ENCODE results near the gene KLK4. TPM values are rescaled to one million over a fixed set of nuclear protein-coding genes. Genes with fewer than 3 reads are reported as not detected.

The KLK4 gene
- total RNA-seq, 1 donor from 2014 or later: not detected

DNA sequence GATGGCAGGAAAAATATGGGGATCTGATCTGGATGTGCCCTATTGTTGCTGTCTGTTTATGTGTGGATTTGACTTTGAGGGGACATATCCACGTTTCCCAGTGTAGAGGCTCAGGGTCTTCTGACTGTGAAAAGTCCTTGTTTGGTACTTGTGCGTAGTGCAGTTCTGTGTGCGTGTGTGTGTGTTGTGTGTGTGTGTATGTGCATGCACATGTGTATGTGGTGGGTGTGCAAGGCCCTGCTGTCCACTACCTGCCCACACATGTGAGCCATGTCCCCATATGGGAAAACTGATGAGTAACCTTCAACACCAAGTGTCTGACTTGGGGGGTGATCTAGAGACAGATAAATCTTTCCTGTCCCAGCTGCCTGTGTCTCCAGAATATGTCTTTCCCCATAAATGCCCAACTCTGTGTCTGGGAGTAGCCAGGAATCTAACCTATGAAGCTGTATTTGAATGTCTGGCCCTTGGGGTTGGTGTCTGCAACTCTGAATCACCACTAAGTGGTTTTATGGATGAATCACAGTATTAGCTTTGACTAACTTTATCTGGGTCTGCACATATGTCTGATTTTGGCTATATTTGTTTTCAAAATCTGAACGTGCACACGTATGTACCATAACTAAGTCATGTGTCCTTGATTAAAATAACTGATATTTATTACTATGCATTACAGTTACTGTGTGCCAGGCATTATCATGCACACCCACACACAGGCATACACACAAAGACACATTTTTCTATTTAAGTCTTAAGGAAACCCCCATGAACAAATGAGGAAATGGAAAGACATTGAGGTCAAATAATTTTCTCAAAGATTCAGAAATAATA, 20.6 kb downstream of the KLK4 start:
- Histone ChIP-seq H3K4me3 (no peak overlapping the region), H3K36me3 (no peaks in the 10 kb centered on the region), H3K9me3 (replicated peaks) (no peaks in the 10 kb centered on the region), H3K27ac (replicated peaks) (no peak overlapping the region), H3K27me3 (ENCODE audit: low read depth) (peaks cover 94% of the 10 kb centered on the region), H3K4me1 (no peaks in the 10 kb centered on the region)
- intact Hi-C loops (cut with micrococcal nuclease): no loop called here
- TF ChIP-seq CTCF (IDR thresholded peaks at IDR 0.05; ENCODE audit: borderline replicate concordance): no peak
- no peak for DNase-seq

DNA sequence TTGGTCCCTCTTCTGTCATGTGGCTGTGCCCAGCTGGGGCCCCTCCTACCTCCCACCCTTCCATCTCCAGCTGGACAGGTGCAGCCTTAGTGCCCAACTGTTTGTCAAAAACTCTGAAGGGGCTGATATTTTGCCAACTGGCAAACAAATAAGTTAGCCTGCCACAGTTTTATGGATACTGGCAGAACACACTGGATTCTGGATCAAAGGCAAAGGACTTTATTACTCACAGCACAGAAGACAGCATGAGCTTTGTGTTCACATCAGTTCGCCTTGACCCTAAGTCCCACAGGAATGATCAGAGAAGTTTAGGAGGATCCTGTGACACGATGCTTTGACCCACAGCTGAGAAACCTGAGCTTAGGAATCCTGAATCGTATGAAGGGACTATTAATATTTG, 21.6 kb downstream of the KLK4 start:
- no peaks in the 10 kb centered on the region for H3K36me3 ChIP-seq
- H3K4me1 ChIP-seq: no peaks in the 10 kb centered on the region
- TF ChIP-seq CTCF (IDR thresholded peaks at IDR 0.05; ENCODE audit: borderline replicate concordance): no peak
- intact Hi-C loops (cut with micrococcal nuclease): no loop called here
- no peak overlapping the region for H3K27ac ChIP-seq (replicated peaks)
- H3K9me3 ChIP-seq (replicated peaks): no peaks in the 10 kb centered on the region
- no peak for DNase-seq
- H3K27me3 ChIP-seq (ENCODE audit: low read depth): peaks cover 97% of the 10 kb centered on the region
- H3K4me3 ChIP-seq: no peak overlapping the region

DNA sequence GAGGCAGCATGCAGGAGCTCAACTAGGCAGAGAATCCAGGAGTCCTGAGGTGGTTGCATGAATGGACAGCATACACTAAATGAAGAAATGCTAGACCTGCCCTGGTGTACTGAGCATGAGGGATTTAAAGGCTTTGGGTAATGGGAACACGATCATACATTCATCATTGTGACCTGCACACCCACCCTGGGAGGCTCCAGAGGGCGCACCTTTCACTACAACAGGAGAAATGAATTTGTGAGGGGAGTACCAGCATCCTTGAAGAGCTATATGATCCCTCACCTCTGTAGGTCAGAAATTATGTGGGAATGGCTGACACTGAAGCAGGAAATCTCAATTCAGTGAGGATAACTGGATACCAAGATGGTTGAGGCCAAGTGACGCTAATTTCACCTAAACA, 29.0 kb downstream of the KLK4 start:
- Histone ChIP-seq H3K27ac (replicated peaks) (no peak overlapping the region), H3K4me1 (no peaks in the 10 kb centered on the region), H3K4me3 (no peak overlapping the region), H3K36me3 (no peaks in the 10 kb centered on the region), H3K27me3 (ENCODE audit: low read depth) (peaks cover 94% of the 10 kb centered on the region), H3K9me3 (replicated peaks) (no peaks in the 10 kb centered on the region)
- DNase-seq: no peak
- intact Hi-C loops (cut with micrococcal nuclease): no loop called here
- no peak for TF ChIP-seq CTCF (IDR thresholded peaks at IDR 0.05; ENCODE audit: borderline replicate concordance)

DNA sequence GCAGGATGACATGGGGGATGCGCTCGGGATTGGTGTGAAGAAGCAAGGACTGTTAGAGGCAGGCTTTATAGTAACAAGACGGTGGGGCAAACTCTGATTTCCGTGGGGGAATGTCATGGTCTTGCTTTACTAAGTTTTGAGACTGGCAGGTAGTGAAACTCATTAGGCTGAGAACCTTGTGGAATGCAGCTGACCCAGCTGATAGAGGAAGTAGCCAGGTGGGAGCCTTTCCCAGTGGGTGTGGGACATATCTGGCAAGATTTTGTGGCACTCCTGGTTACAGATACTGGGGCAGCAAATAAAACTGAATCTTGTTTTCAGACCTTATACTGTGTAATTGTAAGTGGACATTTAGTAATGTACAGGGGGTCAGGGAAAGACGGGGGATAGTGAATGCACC, 31.0 kb downstream of the KLK4 start:
- H3K9me3 ChIP-seq (replicated peaks): no peaks in the 10 kb centered on the region
- intact Hi-C loops (cut with micrococcal nuclease): no loop called here
- H3K4me1 ChIP-seq: no peaks in the 10 kb centered on the region
- no peak for TF ChIP-seq CTCF (IDR thresholded peaks at IDR 0.05; ENCODE audit: borderline replicate concordance)
- no peak for DNase-seq
- H3K4me3 ChIP-seq: no peak overlapping the region
- peaks cover 94% of the 10 kb centered on the region for H3K27me3 ChIP-seq (ENCODE audit: low read depth)
- H3K36me3 ChIP-seq: no peaks in the 10 kb centered on the region
- no peak overlapping the region for H3K27ac ChIP-seq (replicated peaks)

DNA sequence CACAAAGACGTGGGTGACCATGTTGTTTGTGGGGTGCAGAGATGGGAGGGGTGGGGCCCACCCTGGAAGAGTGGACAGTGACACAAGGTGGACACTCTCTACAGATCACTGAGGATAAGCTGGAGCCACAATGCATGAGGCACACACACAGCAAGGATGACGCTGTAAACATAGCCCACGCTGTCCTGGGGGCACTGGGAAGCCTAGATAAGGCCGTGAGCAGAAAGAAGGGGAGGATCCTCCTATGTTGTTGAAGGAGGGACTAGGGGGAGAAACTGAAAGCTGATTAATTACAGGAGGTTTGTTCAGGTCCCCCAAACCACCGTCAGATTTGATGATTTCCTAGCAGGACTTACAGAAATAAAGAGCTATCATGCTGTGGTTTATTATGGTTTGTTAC, 32.3 kb downstream of the KLK4 start:
- Histone ChIP-seq H3K9me3 (replicated peaks) (no peaks in the 10 kb centered on the region), H3K27ac (replicated peaks) (no peak overlapping the region), H3K4me3 (no peak overlapping the region), H3K36me3 (no peaks in the 10 kb centered on the region), H3K27me3 (ENCODE audit: low read depth) (peaks cover 94% of the 10 kb centered on the region), H3K4me1 (no peaks in the 10 kb centered on the region)
- no peak for TF ChIP-seq CTCF (IDR thresholded peaks at IDR 0.05; ENCODE audit: borderline replicate concordance)
- intact Hi-C loops (cut with micrococcal nuclease): no loop called here
- DNase-seq: no peak

Data from left ventricle myocardium inferior (tissue), 1 donor.